RWPE2 (cell line): Measurements from ENCODE around the gene PDE6H.

Experiments
- ATAC-seq: fragments of 200-7000 bp; cut with Tn5 transposase; 3 replicates; pipeline ENCODE4 v1.9.1; 2021; ENCODE audit warnings: low read depth
- DNase-seq: peaks from one replicate; pipeline ENCODE4 v3.0.0-alpha.2; 2020; ENCODE audit warnings: low spot score
- H3K27ac ChIP-seq: fragments of 450-650 bp; 2 replicates; pipeline ENCODE4 v1.5.1; 2017; ENCODE audit warnings: mild to moderate bottlenecking; ENCODE audit not compliant: poor library complexity, severe bottlenecking
- H3K27me3 ChIP-seq: fragments of 250-450 bp; sonication (Bioruptor Pico); 2 replicates; pipeline ENCODE4 v1.5.1; 2021; ENCODE audit warnings: mild to moderate bottlenecking, moderate library complexity; ENCODE audit not compliant: insufficient read depth, poor library complexity, severe bottlenecking
- H3K36me3 ChIP-seq: fragments of 250-450 bp; sonication (Bioruptor Pico); 2 replicates; pipeline ENCODE4 v1.5.1; 2020; ENCODE audit warnings: low read depth, mild to moderate bottlenecking, moderate library complexity
- H3K4me1 ChIP-seq: fragments of 250-450 bp; sonication (Bioruptor Pico); 2 replicates; pipeline ENCODE4 v1.5.1; 2021; ENCODE audit warnings: mild to moderate bottlenecking, moderate library complexity; ENCODE audit not compliant: insufficient read depth, poor library complexity, severe bottlenecking
- H3K4me3 ChIP-seq: fragments of 250-450 bp; sonication (Bioruptor Pico); 2 replicates; pipeline ENCODE4 v1.5.1; 2021; ENCODE audit warnings: mild to moderate bottlenecking, moderate library complexity; ENCODE audit not compliant: severe bottlenecking
- H3K9me3 ChIP-seq: fragments of 250-450 bp; sonication (Bioruptor Pico); 2 replicates; pipeline ENCODE4 v1.5.1; 2021; ENCODE audit warnings: mild to moderate bottlenecking, moderate library complexity; ENCODE audit not compliant: severe bottlenecking
- CTCF ChIP-seq: fragments of 450-650 bp; IDR thresholded peaks from one replicate; pipeline ENCODE4 v1.5.1; 2017; ENCODE audit warnings: mild to moderate bottlenecking, moderate library complexity; ENCODE audit not compliant: poor library complexity, severe bottlenecking

PDE6H gene

GRCh38 chr12:14954269-14954668 lies 18.6 kb upstream of the PDE6H start:
- peaks cover 21% of the 10 kb centered on the region for H3K4me1 ChIP-seq
- H3K27ac ChIP-seq, result no peak overlapping the region
- no peaks in the 10 kb centered on the region for H3K9me3 ChIP-seq
- H3K27me3 ChIP-seq, result no peaks in the 10 kb centered on the region
- peaks cover 9% of the 10 kb centered on the region; the same call in 1 of the 2 replicates for H3K36me3 ChIP-seq
- DNase-seq (no peak), ATAC-seq (no peak)
- H3K4me3 ChIP-seq, result no peak overlapping the region
- TF ChIP-seq CTCF, result no peak

- no peaks in the 10 kb centered on the region for H3K36me3 ChIP-seq
- DNase-seq (no peak), ATAC-seq (no peak)
- peaks cover 18% of the 10 kb centered on the region for H3K4me1 ChIP-seq
- H3K27ac ChIP-seq, result no peak overlapping the region
- no peaks in the 10 kb centered on the region for H3K9me3 ChIP-seq
- H3K4me3 ChIP-seq, result no peak overlapping the region
- no peak for TF ChIP-seq CTCF
- no peaks in the 10 kb centered on the region for H3K27me3 ChIP-seq
These were observed 16.6 kb upstream of the PDE6H start for GRCh38 chr12:14956024-14956891.

GRCh38 chr12:14956905-14957304 lies 15.9 kb upstream of the PDE6H start:
- no peak overlapping the region for H3K4me3 ChIP-seq
- no peaks in the 10 kb centered on the region for H3K27me3 ChIP-seq
- peaks cover 13% of the 10 kb centered on the region for H3K4me1 ChIP-seq
- H3K36me3 ChIP-seq, result no peaks in the 10 kb centered on the region
- DNase-seq (no peak), ATAC-seq (no peak)
- no peak overlapping the region for H3K27ac ChIP-seq
- no peaks in the 10 kb centered on the region for H3K9me3 ChIP-seq
- no peak for TF ChIP-seq CTCF

- Histone ChIP-seq H3K27ac (no peak overlapping the region), H3K4me3 (no peak overlapping the region)
These were observed 15.2 kb upstream of the PDE6H start for GRCh38 chr12:14957551-14958168.

More at GRCh38 chr12:14957551-14958168, 15.2 kb upstream of the PDE6H start:
- no peaks in the 10 kb centered on the region for H3K9me3 ChIP-seq
- TF ChIP-seq CTCF, result no peak
- no peaks in the 10 kb centered on the region for H3K27me3 ChIP-seq
- no peaks in the 10 kb centered on the region for H3K36me3 ChIP-seq
- peaks cover 12% of the 10 kb centered on the region for H3K4me1 ChIP-seq
- ATAC-seq (no peak), DNase-seq (no peak)
